ENCODE results near the gene RNF151.

Gene RNF151

DNA sequence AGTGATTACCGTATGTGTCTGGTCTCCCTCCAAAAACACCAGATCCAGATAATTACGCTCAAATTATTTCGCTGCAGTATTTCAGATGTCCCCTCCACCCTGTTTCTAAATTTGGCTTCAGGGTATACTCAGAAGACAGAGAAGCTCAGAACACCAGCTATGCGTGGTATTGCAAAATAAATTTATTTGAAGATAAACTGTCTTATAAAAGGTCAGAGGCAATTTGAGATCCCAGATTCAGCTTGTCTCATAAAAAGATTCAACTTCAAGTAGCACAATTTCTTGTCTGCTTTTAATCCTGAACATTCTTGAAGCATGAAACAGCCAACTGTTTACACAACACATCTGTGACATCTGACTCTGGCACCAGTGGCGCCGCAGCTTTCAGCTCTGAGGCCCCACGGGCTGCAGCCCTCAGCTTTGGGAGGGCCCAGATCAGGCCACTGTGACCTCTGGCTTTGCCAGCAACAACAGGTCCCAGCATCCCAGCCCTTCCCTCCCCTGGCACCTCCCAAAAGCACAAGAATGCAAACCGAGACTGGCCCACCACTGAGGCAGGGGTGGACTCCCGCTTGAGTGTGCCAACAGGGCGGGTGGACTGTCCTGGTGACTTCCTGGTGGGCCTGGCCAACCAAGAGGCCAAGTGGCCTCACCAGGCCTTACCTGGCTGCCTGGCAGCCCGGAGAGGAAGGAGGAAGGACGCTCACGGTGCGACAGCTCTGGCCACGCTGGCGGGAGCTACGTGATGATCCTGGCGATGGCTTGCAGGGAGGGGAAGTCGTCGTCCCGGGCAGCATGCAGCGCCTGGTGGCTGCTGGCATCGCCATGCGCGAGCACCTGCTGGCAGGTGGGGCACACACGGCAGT is 31.1 kb downstream of the RNF151 start:
- Histone ChIP-seq H3K9ac (ENCODE audit: low read length) (no peak overlapping the region), H3K79me2 (ENCODE audit: low read length) (0 out of 2 replicates have a peak, but pooled peaks cover under 1% of the 10 kb centered on the region), H3K27me3 (ENCODE audit: low read depth, low read length) (no peaks in the 10 kb centered on the region), H3K9me3 (ENCODE audit: insufficient read depth, low read length) (no peaks in the 10 kb centered on the region), H4K20me1 (ENCODE audit: insufficient read depth, low read length) (no peaks in the 10 kb centered on the region), H3K4me3 (ENCODE audit: low read length) (no peak overlapping the region), H3K27ac (ENCODE audit: low read length) (no peak overlapping the region), H2AFZ (ENCODE audit: low read depth, low read length) (no peak overlapping the region), H3K4me1 (ENCODE audit: low read length) (no peaks in the 10 kb centered on the region), H3K36me3 (replicated peaks; ENCODE audit: low read depth, low read length) (peaks cover 30% of the 10 kb centered on the region), H3K4me2 (ENCODE audit: low read length) (no peak overlapping the region)
- TF ChIP-seq CTCF (IDR thresholded peaks at IDR 0.05; ENCODE audit: low read depth, low read length) (no peak), EZH2phosphoT487 (IDR thresholded peaks at IDR 0.05; ENCODE audit: low read depth) (no peak)

DNA sequence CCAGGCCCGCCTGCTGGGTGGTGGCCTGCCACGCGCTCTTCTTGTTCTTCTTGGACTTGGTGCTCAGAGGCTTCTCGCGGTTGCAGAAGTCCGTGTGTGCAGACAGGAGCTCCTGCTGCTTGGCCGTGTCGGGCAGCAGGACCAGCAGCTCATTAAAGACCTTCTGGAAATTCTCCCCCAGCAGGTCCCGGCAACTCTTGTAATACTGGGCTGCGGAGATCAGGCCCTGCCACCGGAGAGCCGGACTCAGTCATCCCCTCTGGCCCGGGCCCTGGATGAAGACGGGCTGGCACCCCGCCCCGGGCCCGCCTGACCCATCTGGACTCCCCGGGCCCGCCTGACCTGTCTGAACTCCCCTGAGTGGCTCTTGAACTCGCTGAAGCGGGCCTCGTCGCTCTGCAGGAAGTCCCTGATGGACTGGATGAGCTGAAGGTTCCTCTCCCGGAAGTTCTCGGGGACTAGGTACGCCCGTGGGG is 31.7 kb downstream of the RNF151 start:
- Histone ChIP-seq H4K20me1 (ENCODE audit: insufficient read depth, low read length) (peaks cover 5% of the 10 kb centered on the region), H3K36me3 (replicated peaks; ENCODE audit: low read depth, low read length) (peaks cover 36% of the 10 kb centered on the region), H3K9me3 (ENCODE audit: insufficient read depth, low read length) (no peaks in the 10 kb centered on the region), H3K27ac (ENCODE audit: low read length) (no peak overlapping the region), H3K79me2 (ENCODE audit: low read length) (peaks cover 7% of the 10 kb centered on the region; the same call in 1 of the 2 replicates), H3K4me3 (ENCODE audit: low read length) (no peak overlapping the region), H3K27me3 (ENCODE audit: low read depth, low read length) (no peaks in the 10 kb centered on the region), H3K4me1 (ENCODE audit: low read length) (no peaks in the 10 kb centered on the region), H3K9ac (ENCODE audit: low read length) (no peak overlapping the region), H2AFZ (ENCODE audit: low read depth, low read length) (no peak overlapping the region), H3K4me2 (ENCODE audit: low read length) (no peak overlapping the region)
- no peak for TF ChIP-seq EZH2phosphoT487 (IDR thresholded peaks at IDR 0.05; ENCODE audit: low read depth)
- no peak for TF ChIP-seq CTCF (IDR thresholded peaks at IDR 0.05; ENCODE audit: low read depth, low read length)

DNA sequence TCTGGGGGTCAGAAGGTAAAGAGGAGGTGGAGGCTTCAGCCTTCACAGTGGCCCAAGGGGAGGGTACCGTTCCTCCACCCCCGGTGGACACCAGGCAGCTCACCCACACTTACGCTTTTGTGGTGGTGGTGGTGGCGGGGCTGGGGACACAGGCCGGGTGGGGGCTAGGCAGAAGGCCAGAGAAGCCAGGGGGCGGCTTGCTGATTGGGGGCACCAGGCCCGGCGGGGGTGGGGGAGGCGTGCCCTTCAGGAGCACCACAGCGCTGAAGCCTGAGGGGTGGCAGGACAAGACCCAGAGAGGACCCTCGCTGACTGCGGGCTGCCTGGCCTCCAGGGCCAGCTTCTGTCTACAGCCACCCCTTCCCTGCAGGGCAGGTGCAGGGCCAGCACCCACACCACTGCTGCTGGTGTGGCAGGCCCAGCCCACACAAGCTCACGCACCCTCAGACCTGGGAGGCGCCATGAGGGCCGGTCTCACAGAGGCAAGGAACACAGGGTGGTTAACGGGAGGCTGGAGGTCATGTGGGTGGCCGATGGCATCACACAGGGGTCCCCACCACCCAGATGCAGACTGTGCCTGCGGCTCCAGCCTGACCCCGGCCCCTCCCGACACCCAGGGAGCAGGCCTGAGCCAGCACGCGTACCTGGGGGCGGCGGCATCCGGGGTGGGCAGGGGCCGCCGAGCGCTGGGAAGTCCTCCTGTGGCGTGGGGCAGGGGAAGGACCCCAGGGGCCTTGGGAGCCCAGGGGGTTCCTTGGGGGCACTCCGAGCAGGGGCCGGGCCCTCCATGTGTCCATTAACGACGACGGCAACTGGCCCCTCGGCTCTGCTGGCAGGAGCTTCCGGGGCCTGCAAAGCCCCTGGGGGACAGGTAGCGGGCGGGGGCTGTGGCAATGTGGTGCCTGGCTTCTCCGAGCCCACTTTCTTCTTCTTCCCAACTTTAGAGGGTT is 32.5 kb downstream of the RNF151 start:
- peaks cover 11% of the 10 kb centered on the region for H4K20me1 ChIP-seq (ENCODE audit: insufficient read depth, low read length)

More for the DNA sequence above, 32.5 kb downstream of the RNF151 start:
- TF ChIP-seq EZH2phosphoT487 (IDR thresholded peaks at IDR 0.05; ENCODE audit: low read depth), result no peak
- no peak for TF ChIP-seq CTCF (IDR thresholded peaks at IDR 0.05; ENCODE audit: low read depth, low read length)
- Histone ChIP-seq H3K27me3 (ENCODE audit: low read depth, low read length) (no peaks in the 10 kb centered on the region), H3K4me3 (ENCODE audit: low read length) (no peak overlapping the region), H3K36me3 (replicated peaks; ENCODE audit: low read depth, low read length) (peaks cover 38% of the 10 kb centered on the region), H3K9ac (ENCODE audit: low read length) (no peak overlapping the region), H3K27ac (ENCODE audit: low read length) (no peak overlapping the region), H3K9me3 (ENCODE audit: insufficient read depth, low read length) (no peaks in the 10 kb centered on the region), H3K79me2 (ENCODE audit: low read length) (peaks cover 14% of the 10 kb centered on the region), H2AFZ (ENCODE audit: low read depth, low read length) (no peak overlapping the region), H3K4me2 (ENCODE audit: low read length) (no peak overlapping the region), H3K4me1 (ENCODE audit: low read length) (peaks cover 3% of the 10 kb centered on the region; the same call in 1 of the 2 replicates)

Measured in OCI-LY3 (cell line).